GM12874 (cell line): ENCODE data around the gene LYPD8.

ENCODE experiments used
- TF ChIP-seq, protein P1 (sequence below): IDR thresholded peaks from 2 replicates; pipeline ENCODE4 v1.5.1; 2011; ENCODE audit warnings: low read depth, mild to moderate bottlenecking, control low read depth, low read length, moderate library complexity; ENCODE audit not compliant: insufficient read depth

The LYPD8 gene

DNA sequence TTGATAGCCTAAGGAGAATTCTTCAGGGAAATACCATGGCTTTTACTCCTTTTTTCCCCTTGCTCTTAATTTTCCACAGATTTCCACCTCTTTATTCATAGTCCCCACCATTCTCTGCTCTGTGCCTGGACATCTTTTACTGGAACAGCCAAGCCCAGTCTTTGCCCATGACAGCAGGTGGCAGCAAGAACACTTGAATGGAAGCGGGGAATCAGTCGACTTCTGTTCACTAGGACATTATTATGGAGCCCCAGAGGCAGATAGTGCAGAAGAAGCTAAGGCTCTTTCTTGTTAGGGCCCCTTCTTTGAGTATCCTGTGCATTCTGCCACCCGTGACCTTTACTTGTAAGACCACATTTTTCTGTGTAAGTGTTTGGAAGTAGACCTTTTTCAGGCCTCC, 59.3 kb downstream of the LYPD8 start:
- TF ChIP-seq, protein P1, sequence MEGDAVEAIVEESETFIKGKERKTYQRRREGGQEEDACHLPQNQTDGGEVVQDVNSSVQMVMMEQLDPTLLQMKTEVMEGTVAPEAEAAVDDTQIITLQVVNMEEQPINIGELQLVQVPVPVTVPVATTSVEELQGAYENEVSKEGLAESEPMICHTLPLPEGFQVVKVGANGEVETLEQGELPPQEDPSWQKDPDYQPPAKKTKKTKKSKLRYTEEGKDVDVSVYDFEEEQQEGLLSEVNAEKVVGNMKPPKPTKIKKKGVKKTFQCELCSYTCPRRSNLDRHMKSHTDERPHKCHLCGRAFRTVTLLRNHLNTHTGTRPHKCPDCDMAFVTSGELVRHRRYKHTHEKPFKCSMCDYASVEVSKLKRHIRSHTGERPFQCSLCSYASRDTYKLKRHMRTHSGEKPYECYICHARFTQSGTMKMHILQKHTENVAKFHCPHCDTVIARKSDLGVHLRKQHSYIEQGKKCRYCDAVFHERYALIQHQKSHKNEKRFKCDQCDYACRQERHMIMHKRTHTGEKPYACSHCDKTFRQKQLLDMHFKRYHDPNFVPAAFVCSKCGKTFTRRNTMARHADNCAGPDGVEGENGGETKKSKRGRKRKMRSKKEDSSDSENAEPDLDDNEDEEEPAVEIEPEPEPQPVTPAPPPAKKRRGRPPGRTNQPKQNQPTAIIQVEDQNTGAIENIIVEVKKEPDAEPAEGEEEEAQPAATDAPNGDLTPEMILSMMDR = no peak

- TF ChIP-seq, protein P1 = no peak
These were observed 60.0 kb downstream of the LYPD8 start for GRCh38 chr1:248695451-248696132.

- TF ChIP-seq, protein P1 = no peak
These were observed 63.9 kb downstream of the LYPD8 start for GRCh38 chr1:248691567-248692155.
